Endothelial cell (in vitro differentiated cells): ENCODE results near the gene DAB2. TPM values are rescaled to one million over a fixed set of nuclear protein-coding genes. Genes with fewer than 3 reads are reported as not detected.

ENCODE experiments used
- DNase-seq: peaks from one replicate; pipeline ENCODE4 v3.0.0; 2021; ENCODE audit warnings: low spot score
- H3K27ac Mint-ChIP-seq: one replicate; pipeline ENCODE4 v1.8.0; 2021; ENCODE audit warnings: mixed read lengths, inconsistent platforms; ENCODE audit not compliant: unreplicated experiment
- H3K27me3 Mint-ChIP-seq: one replicate; pipeline ENCODE4 v1.8.0; 2021; ENCODE audit warnings: mild to moderate bottlenecking, moderate library complexity, mixed read lengths, inconsistent platforms; ENCODE audit not compliant: unreplicated experiment
- H3K36me3 Mint-ChIP-seq: one replicate; pipeline ENCODE4 v1.8.0; 2021; ENCODE audit warnings: mild to moderate bottlenecking, low read depth, mixed read lengths, inconsistent platforms; ENCODE audit not compliant: unreplicated experiment
- H3K4me1 Mint-ChIP-seq: one replicate; pipeline ENCODE4 v1.8.0; 2021; ENCODE audit warnings: mild to moderate bottlenecking, mixed read lengths, inconsistent platforms; ENCODE audit not compliant: unreplicated experiment
- H3K4me3 Mint-ChIP-seq: one replicate; pipeline ENCODE4 v1.8.0; 2021; ENCODE audit warnings: mild to moderate bottlenecking, mixed read lengths, inconsistent platforms; ENCODE audit not compliant: unreplicated experiment
- H3K9me3 Mint-ChIP-seq: one replicate; pipeline ENCODE4 v1.8.0; 2021; ENCODE audit warnings: mixed read lengths, inconsistent platforms; ENCODE audit not compliant: unreplicated experiment
- total RNA-seq: library from RNA; stranded (reverse); fragmentation: NEBNext Ultra II Directional; extraction: Animal tissue kit (Norgen Biotek cat#: 25700); gene quantifications from one replicate; pipeline ENCODE4 v1.2.1, GENCODE V29; 2021; ENCODE audit not compliant: unreplicated experiment
- TF ChIP-seq, protein P1 (sequence below): fragments of 200-600 bp; sonication (generic); IDR thresholded peaks from one replicate; pipeline ENCODE4 v1.5.0; 2021; ENCODE audit warnings: antibody characterized with exemption; ENCODE audit not compliant: unreplicated experiment

The DAB2 gene
- total RNA-seq, 1 donor from 2014 or later = 70.7 TPM

GRCh38 chr5:39464088-39464487 lies 39.3 kb upstream of the DAB2 start:
- Mint-ChIP-seq H3K4me3 (no peak overlapping the region), H3K27ac (no peak overlapping the region), H3K36me3 (no peaks in the 10 kb centered on the region), H3K27me3 (peaks cover 4% of the 10 kb centered on the region), H3K4me1 (no peaks in the 10 kb centered on the region), H3K9me3 (no peaks in the 10 kb centered on the region)
- TF ChIP-seq, protein P1, sequence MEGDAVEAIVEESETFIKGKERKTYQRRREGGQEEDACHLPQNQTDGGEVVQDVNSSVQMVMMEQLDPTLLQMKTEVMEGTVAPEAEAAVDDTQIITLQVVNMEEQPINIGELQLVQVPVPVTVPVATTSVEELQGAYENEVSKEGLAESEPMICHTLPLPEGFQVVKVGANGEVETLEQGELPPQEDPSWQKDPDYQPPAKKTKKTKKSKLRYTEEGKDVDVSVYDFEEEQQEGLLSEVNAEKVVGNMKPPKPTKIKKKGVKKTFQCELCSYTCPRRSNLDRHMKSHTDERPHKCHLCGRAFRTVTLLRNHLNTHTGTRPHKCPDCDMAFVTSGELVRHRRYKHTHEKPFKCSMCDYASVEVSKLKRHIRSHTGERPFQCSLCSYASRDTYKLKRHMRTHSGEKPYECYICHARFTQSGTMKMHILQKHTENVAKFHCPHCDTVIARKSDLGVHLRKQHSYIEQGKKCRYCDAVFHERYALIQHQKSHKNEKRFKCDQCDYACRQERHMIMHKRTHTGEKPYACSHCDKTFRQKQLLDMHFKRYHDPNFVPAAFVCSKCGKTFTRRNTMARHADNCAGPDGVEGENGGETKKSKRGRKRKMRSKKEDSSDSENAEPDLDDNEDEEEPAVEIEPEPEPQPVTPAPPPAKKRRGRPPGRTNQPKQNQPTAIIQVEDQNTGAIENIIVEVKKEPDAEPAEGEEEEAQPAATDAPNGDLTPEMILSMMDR = no peak
- DNase-seq = no peak

DNA sequence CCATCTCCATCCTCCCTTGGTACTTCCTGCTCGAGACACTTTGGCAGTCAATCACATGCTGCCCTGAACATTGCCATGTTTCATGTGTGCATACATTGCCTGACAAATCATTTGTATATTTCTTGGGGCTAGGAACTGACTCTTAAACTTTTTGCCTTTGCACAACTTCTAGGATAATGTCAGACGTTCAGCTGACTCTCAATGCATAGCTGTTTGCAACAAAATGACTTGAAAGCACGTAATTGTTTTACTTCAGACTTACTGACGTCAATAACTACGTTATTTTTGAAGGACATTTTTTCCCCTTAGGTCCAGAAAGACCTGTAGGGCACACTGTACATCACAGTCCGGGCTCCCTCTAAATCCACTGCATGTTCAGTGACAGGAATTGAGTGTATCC lies 37.4 kb upstream of the DAB2 start:
- H3K27ac Mint-ChIP-seq = no peak overlapping the region
- no peaks in the 10 kb centered on the region for H3K4me1 Mint-ChIP-seq
- TF ChIP-seq, protein P1 = no peak
- H3K9me3 Mint-ChIP-seq = no peaks in the 10 kb centered on the region
- no peaks in the 10 kb centered on the region for H3K36me3 Mint-ChIP-seq
- DNase-seq = no peak
- H3K27me3 Mint-ChIP-seq = peaks cover 4% of the 10 kb centered on the region
- H3K4me3 Mint-ChIP-seq = no peak overlapping the region

DNA sequence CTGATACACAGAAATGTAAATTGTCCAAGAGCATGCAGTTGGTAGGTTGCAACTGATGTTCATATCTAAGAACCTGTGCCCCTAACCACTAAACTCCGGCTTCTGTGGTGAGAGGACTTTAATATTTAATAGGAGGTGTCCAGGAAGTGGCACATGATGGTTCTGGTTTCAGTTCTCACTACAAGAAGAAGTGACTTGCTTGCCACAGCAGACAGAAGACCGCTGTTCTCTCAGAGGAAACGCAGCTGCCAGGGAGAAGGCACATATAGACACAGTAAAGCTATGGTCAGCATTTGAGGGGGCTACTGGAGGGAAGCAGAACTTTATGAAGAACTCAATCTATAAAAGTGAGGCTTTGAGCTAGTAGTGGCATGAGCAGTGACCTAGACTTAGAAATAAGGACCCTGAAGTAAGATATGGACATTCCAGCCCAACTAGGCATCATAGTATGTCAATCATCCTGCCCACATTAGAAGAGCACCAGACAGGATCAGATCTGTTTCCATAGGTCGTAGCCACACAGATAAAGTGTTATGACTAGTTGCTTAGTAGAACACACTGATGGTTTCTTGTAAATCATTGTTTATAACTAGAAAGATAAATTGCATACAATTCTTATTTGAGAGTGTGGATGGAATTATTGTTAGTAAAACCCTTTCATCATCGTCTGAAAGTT lies 36.4 kb upstream of the DAB2 start:
- TF ChIP-seq, protein P1 = no peak
- no peak overlapping the region for H3K4me3 Mint-ChIP-seq
- no peaks in the 10 kb centered on the region for H3K36me3 Mint-ChIP-seq
- H3K27me3 Mint-ChIP-seq = peaks cover 4% of the 10 kb centered on the region
- no peaks in the 10 kb centered on the region for H3K9me3 Mint-ChIP-seq
- no peak overlapping the region for H3K27ac Mint-ChIP-seq
- DNase-seq = no peak
- no peaks in the 10 kb centered on the region for H3K4me1 Mint-ChIP-seq

DNA sequence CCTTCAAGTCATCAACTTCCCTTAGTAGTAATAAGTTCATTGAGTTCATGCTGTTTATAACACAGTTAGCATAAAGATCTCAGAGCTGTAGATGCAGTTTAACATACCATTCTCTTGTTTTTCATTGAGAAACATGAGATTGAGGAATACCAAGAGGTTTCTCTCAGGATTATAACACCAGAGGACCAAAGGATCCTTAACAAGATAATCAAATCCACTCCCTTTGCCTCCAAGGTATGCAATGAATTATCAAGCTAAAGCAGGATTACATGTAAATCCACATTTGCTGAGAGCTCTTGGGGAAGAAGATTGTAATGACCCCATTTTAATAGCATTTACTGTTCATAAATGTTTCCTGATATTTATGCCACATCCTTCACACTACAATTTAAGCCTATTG lies 35.1 kb upstream of the DAB2 start:
- Mint-ChIP-seq H3K36me3 (no peaks in the 10 kb centered on the region), H3K4me1 (no peaks in the 10 kb centered on the region), H3K4me3 (no peak overlapping the region), H3K27me3 (peaks cover 5% of the 10 kb centered on the region), H3K9me3 (no peaks in the 10 kb centered on the region), H3K27ac (no peak overlapping the region)
- no peak for DNase-seq
- TF ChIP-seq, protein P1 = no peak

DNA sequence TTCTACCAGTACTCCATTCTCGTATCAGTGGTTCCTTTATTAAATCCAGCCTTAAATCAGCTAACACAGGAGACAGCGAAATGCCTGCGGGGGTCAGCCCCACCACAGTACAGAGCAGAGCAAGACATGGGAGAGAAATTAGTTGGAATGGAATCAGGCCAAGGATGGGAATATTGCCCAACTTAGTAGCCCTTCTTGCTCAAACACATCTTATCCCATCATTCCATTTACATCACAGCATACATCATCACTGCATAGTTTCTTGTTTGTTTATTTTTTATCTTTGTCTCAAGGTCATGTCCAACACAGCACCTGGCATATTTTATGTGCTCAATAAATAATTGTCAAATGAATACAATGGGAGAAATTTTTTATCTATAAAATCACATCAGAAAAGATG lies 34.3 kb upstream of the DAB2 start:
- no peak overlapping the region for H3K27ac Mint-ChIP-seq
- peaks cover 1% of the 10 kb centered on the region for H3K27me3 Mint-ChIP-seq
- no peaks in the 10 kb centered on the region for H3K36me3 Mint-ChIP-seq
- no peak for DNase-seq
- no peak overlapping the region for H3K4me3 Mint-ChIP-seq
- TF ChIP-seq, protein P1 = no peak
- H3K4me1 Mint-ChIP-seq = no peaks in the 10 kb centered on the region
- H3K9me3 Mint-ChIP-seq = no peaks in the 10 kb centered on the region
